HG03064 (cell line): Measurements from ENCODE around the gene MTUS2.

Experiments used
- ATAC-seq: cut with Tn5 transposase; IDR thresholded peaks from one replicate; pipeline ENCODE4 v1.9.1; 2021; ENCODE audit warnings: low read depth; ENCODE audit not compliant: unreplicated experiment

MTUS2 gene

GRCh38 chr13:28854657-28855056 is 34.5 kb downstream of the MTUS2 start:
- no peak for ATAC-seq

GRCh38 chr13:28856287-28856686 is 36.1 kb downstream of the MTUS2 start:
- ATAC-seq, result no peak

- ATAC-seq, result no peak
Measured at GRCh38 chr13:28859069-28859468, 38.9 kb downstream of the MTUS2 start.

GRCh38 chr13:28859717-28860116 is 39.6 kb downstream of the MTUS2 start:
- ATAC-seq, result no peak

GRCh38 chr13:28864544-28864943 is 44.4 kb downstream of the MTUS2 start:
- ATAC-seq, result no peak

- ATAC-seq, result no peak
Measured at GRCh38 chr13:28865149-28865744, 45.1 kb downstream of the MTUS2 start.

GRCh38 chr13:28865951-28866350 is 45.8 kb downstream of the MTUS2 start:
- no peak for ATAC-seq

- no peak for ATAC-seq
Measured at GRCh38 chr13:28866932-28867331, 46.8 kb downstream of the MTUS2 start.

GRCh38 chr13:28867564-28867963 is 47.4 kb downstream of the MTUS2 start:
- no peak for ATAC-seq

- no peak for ATAC-seq
Measured at GRCh38 chr13:28872427-28873176, 52.5 kb downstream of the MTUS2 start.

- ATAC-seq, result no peak
Measured at GRCh38 chr13:28875846-28876615, 55.9 kb downstream of the MTUS2 start.

- no peak for ATAC-seq
Measured at GRCh38 chr13:28877408-28877807, 57.3 kb downstream of the MTUS2 start.

GRCh38 chr13:28885181-28885580 is 65.0 kb downstream of the MTUS2 start:
- no peak for ATAC-seq

GRCh38 chr13:28889086-28889732 is 69.1 kb downstream of the MTUS2 start:
- no peak for ATAC-seq

- no peak for ATAC-seq
Measured at GRCh38 chr13:28890712-28891111, 70.6 kb downstream of the MTUS2 start.

GRCh38 chr13:28918030-28918429 is 97.9 kb downstream of the MTUS2 start:
- ATAC-seq, result no peak

- no peak for ATAC-seq
Measured at GRCh38 chr13:28922341-28922740, 102.2 kb downstream of the MTUS2 start.

- no peak for ATAC-seq
Measured at GRCh38 chr13:28935104-28935503, 115.0 kb downstream of the MTUS2 start.

- no peak for ATAC-seq
Measured at GRCh38 chr13:28942906-28943305, 122.8 kb downstream of the MTUS2 start.

GRCh38 chr13:28953714-28954418 is 133.7 kb downstream of the MTUS2 start:
- ATAC-seq, result no peak

- ATAC-seq, result no peak
Measured at GRCh38 chr13:28954419-28954725, 134.2 kb downstream of the MTUS2 start.
